Epithelial cell of proximal tubule (primary cell): ENCODE results near the gene ATXN7L3. TPM values are rescaled to one million over a fixed set of nuclear protein-coding genes. Genes with fewer than 3 reads are reported as not detected.

Experiments
- DNase-seq: peaks from one replicate; pipeline ENCODE4 v3.0.0-alpha.2; 2011; ENCODE audit warnings: low read depth
- H3K4me3 ChIP-seq: 2 replicates; pipeline ENCODE4 v1.5.1; 2011; ENCODE audit warnings: low read depth, mild to moderate bottlenecking, low read length
- CTCF ChIP-seq: conservative IDR thresholded peaks from 2 replicates; pipeline ENCODE4 v1.5.1; 2012; ENCODE audit warnings: low read depth, mild to moderate bottlenecking, low read length
- total RNA-seq: library from RNA; depleted of rRNA; stranded (reverse); fragments of >200 nt; gene quantifications from 2 replicates; pipeline ENCODE4 v1.2.3, GENCODE V29; 2015

Gene ATXN7L3
- total RNA-seq, 1 donor from 2014 or later = 40.2 TPM

GRCh38 chr17:44191369-44191768 lies 8.3 kb downstream of the ATXN7L3 start:
- DNase-seq = no peak
- H3K4me3 ChIP-seq = no peak overlapping the region
- no peak for TF ChIP-seq CTCF

GRCh38 chr17:44190481-44190880 lies 9.2 kb downstream of the ATXN7L3 start:
- no peak for DNase-seq

DNA sequence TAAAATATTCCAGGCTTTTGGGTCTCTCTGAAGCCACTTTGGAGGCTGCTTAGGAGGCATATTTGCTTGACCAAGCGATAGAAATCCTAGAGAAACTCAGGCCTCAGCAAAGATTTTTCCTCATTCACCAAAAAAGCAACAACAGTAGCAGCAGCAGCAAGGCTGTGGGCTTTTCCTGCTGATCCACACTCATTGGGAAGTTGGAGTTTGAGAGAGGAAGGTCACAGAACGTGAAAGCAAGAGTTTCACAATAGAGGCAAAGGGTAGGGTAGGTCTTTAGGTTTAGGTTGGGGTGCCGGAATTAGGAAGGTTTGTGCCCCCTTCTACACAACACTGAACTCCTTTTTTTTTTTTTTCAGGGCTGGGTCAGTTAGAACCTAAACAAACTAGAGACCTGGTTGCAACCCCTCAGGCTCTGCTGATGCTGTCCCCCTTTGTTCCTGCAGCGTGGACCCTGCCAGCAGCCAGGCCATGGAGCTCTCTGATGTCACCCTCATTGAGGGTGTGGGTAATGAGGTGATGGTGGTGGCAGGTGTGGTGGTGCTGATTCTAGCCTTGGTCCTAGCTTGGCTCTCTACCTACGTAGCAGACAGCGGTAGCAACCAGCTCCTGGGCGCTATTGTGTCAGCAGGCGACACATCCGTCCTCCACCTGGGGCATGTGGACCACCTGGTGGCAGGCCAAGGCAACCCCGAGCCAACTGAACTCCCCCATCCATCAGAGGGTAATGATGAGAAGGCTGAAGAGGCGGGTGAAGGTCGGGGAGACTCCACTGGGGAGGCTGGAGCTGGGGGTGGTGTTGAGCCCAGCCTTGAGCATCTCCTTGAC lies 10.9 kb downstream of the ATXN7L3 start:
- no peak for DNase-seq
- no peak for TF ChIP-seq CTCF
- H3K4me3 ChIP-seq = no peak overlapping the region

More at GRCh38 chr17:44190481-44190880, 9.2 kb downstream of the ATXN7L3 start:
- no peak for TF ChIP-seq CTCF
- no peak overlapping the region for H3K4me3 ChIP-seq

GRCh38 chr17:44187131-44187899 lies 12.4 kb downstream of the ATXN7L3 start:
- DNase-seq = peak; percentile 25
- TF ChIP-seq CTCF = no peak
- peak overlapping the region; percentile 100 for H3K4me3 ChIP-seq

DNA sequence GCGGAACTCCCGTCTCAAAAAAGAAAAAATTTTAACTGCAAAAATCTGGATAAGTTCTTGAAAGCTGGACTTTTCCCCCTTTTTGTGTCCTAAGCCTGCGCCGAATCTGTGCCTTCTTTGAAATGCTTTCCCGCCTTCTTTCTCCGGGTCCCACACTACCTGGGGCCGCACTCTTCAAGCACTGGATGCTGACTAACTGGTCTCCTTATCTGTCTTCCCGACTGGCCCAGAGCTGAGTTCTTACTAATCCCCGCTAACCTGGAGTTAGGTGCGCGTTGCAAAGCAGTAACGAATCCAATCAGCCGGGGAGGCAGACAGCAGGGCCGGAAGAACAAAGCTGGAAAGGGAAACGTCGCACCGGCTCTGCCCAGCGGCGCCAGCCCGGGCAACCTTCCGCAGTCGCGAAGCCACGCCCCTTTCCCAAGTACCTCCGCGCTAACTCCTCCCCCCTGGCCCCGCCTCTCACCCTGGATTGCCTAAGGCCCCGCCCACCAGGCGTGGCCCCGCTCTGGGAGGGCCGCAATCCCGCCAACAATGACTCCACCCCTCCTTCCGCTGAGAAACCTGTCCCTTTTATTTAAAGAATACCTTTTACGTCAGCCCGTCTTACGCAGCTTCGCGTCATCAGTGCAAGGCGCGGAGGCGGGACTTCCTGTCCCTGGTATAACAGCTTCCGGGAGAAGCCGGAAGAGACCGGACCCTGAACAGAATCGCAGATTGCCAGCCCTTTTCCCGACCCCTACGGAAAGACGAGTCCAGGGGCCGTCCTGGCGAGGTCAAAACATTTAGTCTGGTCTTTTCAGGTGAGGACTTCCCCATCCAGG lies 13.2 kb downstream of the ATXN7L3 start, which contains the start of gene TMUB2:
Gene TMUB2, plus strand, starts transcription at position 666 of the 824 bp plus-strand sequence. CDS start 737 bp downstream, outside the sequence.
- DNase-seq = peak; percentile 95
- peak within 1 kb of the TSS; percentile 100 for H3K4me3 ChIP-seq
- TF ChIP-seq CTCF = no peak

GRCh38 chr17:44184212-44184810 lies 15.4 kb downstream of the ATXN7L3 start:
- H3K4me3 ChIP-seq = no peak overlapping the region
- no peak for DNase-seq
- no peak for TF ChIP-seq CTCF
